ENCODE measurements around the gene OAF.

GRCh38 chr11:120199613-120200012, 11.2 kb upstream of the OAF start:
- TF ChIP-seq CTCF (IDR thresholded peaks at IDR 0.05) (no peak), POLR2A (IDR thresholded peaks at IDR 0.05) (no peak)

All from sigmoid colon (tissue), 3 donors.